ENCODE data around the gene PIK3CD.
"Not testable (repeated sequence)": the region's sequence is repeated elsewhere in the genome, so short reads cannot be mapped to it uniquely, and the experiment has no call there.

PIK3CD gene

GRCh38 chr1:9746651-9747050 lies 95.1 kb downstream of the PIK3CD start:
- in situ Hi-C loops (cut with HindIII; ENCODE audit: low pct_ligation_motif_present, low pct_unique_long_range_greater_than_20kb, low sequenced_read_pairs), result no loop called here
- DNase-seq, result no peak

GRCh38 chr1:9748391-9748790 lies 96.9 kb downstream of the PIK3CD start:
- DNase-seq; in situ Hi-C loops (cut with HindIII; ENCODE audit: low pct_ligation_motif_present, low pct_unique_long_range_greater_than_20kb, low sequenced_read_pairs): not testable (repeated sequence)

GRCh38 chr1:9749361-9749760 lies 97.8 kb downstream of the PIK3CD start:
- no peak for DNase-seq
- in situ Hi-C loops (cut with HindIII; ENCODE audit: low pct_ligation_motif_present, low pct_unique_long_range_greater_than_20kb, low sequenced_read_pairs), result no loop called here

- in situ Hi-C loops (cut with HindIII; ENCODE audit: low pct_ligation_motif_present, low pct_unique_long_range_greater_than_20kb, low sequenced_read_pairs), result no loop called here
- no peak for DNase-seq
These were observed 100.4 kb downstream of the PIK3CD start for GRCh38 chr1:9751971-9752370.

- peak; percentile 62 for DNase-seq
- in situ Hi-C loops (cut with HindIII; ENCODE audit: low pct_ligation_motif_present, low pct_unique_long_range_greater_than_20kb, low sequenced_read_pairs), result no loop called here
These were observed 101.6 kb downstream of the PIK3CD start for GRCh38 chr1:9753121-9753531.

GRCh38 chr1:9755441-9755995 lies 104.0 kb downstream of the PIK3CD start:
- no peak for DNase-seq
- in situ Hi-C loops (cut with HindIII; ENCODE audit: low pct_ligation_motif_present, low pct_unique_long_range_greater_than_20kb, low sequenced_read_pairs), result no loop called here

GRCh38 chr1:9758559-9759121 lies 107.1 kb downstream of the PIK3CD start:
- DNase-seq, result no peak
- in situ Hi-C loops (cut with HindIII; ENCODE audit: low pct_ligation_motif_present, low pct_unique_long_range_greater_than_20kb, low sequenced_read_pairs), result no loop called here

- in situ Hi-C loops (cut with HindIII; ENCODE audit: low pct_ligation_motif_present, low pct_unique_long_range_greater_than_20kb, low sequenced_read_pairs), result no loop called here
- no peak for DNase-seq
These were observed 108.4 kb downstream of the PIK3CD start for GRCh38 chr1:9759939-9760338.

GRCh38 chr1:9760824-9761223 lies 109.3 kb downstream of the PIK3CD start:
- in situ Hi-C loops (cut with HindIII; ENCODE audit: low pct_ligation_motif_present, low pct_unique_long_range_greater_than_20kb, low sequenced_read_pairs), result no loop called here

GRCh38 chr1:9761855-9762254 lies 110.3 kb downstream of the PIK3CD start:
- no peak for DNase-seq
- in situ Hi-C loops (cut with HindIII; ENCODE audit: low pct_ligation_motif_present, low pct_unique_long_range_greater_than_20kb, low sequenced_read_pairs), result no loop called here

More at GRCh38 chr1:9760824-9761223, 109.3 kb downstream of the PIK3CD start:
- DNase-seq, result no peak

- in situ Hi-C loops (cut with HindIII; ENCODE audit: low pct_ligation_motif_present, low pct_unique_long_range_greater_than_20kb, low sequenced_read_pairs); DNase-seq: not testable (repeated sequence)
These were observed 110.9 kb downstream of the PIK3CD start for GRCh38 chr1:9762446-9762845.

GRCh38 chr1:9763914-9764313 lies 112.4 kb downstream of the PIK3CD start:
- in situ Hi-C loops (cut with HindIII; ENCODE audit: low pct_ligation_motif_present, low pct_unique_long_range_greater_than_20kb, low sequenced_read_pairs), result no loop called here
- DNase-seq, result no peak

- DNase-seq, result no peak
- in situ Hi-C loops (cut with HindIII; ENCODE audit: low pct_ligation_motif_present, low pct_unique_long_range_greater_than_20kb, low sequenced_read_pairs), result no loop called here
These were observed 113.0 kb downstream of the PIK3CD start for GRCh38 chr1:9764550-9764949.

GRCh38 chr1:9766759-9767442 lies 115.4 kb downstream of the PIK3CD start:
- peak; percentile 86 for DNase-seq
- in situ Hi-C loops (cut with HindIII; ENCODE audit: low pct_ligation_motif_present, low pct_unique_long_range_greater_than_20kb, low sequenced_read_pairs), result no loop called here

- in situ Hi-C loops (cut with HindIII; ENCODE audit: low pct_ligation_motif_present, low pct_unique_long_range_greater_than_20kb, low sequenced_read_pairs), result no loop called here
- DNase-seq, result peak; percentile 20
These were observed 116.6 kb downstream of the PIK3CD start for GRCh38 chr1:9767964-9768668.

GRCh38 chr1:9768983-9769382 lies 117.5 kb downstream of the PIK3CD start:
- DNase-seq, result no peak
- in situ Hi-C loops (cut with HindIII; ENCODE audit: low pct_ligation_motif_present, low pct_unique_long_range_greater_than_20kb, low sequenced_read_pairs), result no loop called here

GRCh38 chr1:9770298-9770697 lies 118.8 kb downstream of the PIK3CD start:
- DNase-seq, result no peak
- in situ Hi-C loops (cut with HindIII; ENCODE audit: low pct_ligation_motif_present, low pct_unique_long_range_greater_than_20kb, low sequenced_read_pairs), result no loop called here

- in situ Hi-C loops (cut with HindIII; ENCODE audit: low pct_ligation_motif_present, low pct_unique_long_range_greater_than_20kb, low sequenced_read_pairs), result no loop called here
- no peak for DNase-seq
These were observed 123.5 kb downstream of the PIK3CD start for GRCh38 chr1:9774712-9775679.

Measured in ACHN (cell line).